HL-60 (cell line): ENCODE results near the gene PTCD1.

Source experiments
- DNase-seq, 2 experiments: peaks; one replicate each; pipeline ENCODE4 v3.0.0-alpha.2; 2010 to 2020; ENCODE audit warnings: low read depth in 1 of 2, low spot score in 1 of 2
- H3K27ac ChIP-seq: fragments of 250-450 bp; sonication (Bioruptor Pico); replicated peaks from 2 replicates; pipeline ENCODE4 v1.5.1; 2020; ENCODE audit warnings: mild to moderate bottlenecking, moderate library complexity
- H3K27me3 ChIP-seq: fragments of 250-450 bp; sonication (Bioruptor Pico); 2 replicates; pipeline ENCODE4 v1.5.1; 2021; ENCODE audit warnings: mild to moderate bottlenecking, moderate library complexity; ENCODE audit not compliant: insufficient read depth, poor library complexity, severe bottlenecking
- H3K4me3 ChIP-seq: replicated peaks from 2 replicates; pipeline ENCODE4 v1.5.1; 2011; ENCODE audit warnings: mild to moderate bottlenecking, control low read depth, low read length; ENCODE audit not compliant: insufficient read depth
- CTCF ChIP-seq: IDR thresholded peaks from one replicate; pipeline ENCODE4 v1.5.1; 2011; ENCODE audit warnings: low read length, control low read depth, inconsistent platforms; ENCODE audit not compliant: insufficient read depth
- GABPA ChIP-seq: IDR thresholded peaks from 2 replicates; pipeline ENCODE4 v1.6.1; 2012; ENCODE audit warnings: low read depth
- POLR2AphosphoS5 ChIP-seq: IDR thresholded peaks from 2 replicates; pipeline ENCODE4 v1.6.1; 2012; ENCODE audit warnings: low read depth
- SPI1 ChIP-seq: IDR thresholded peaks from 2 replicates; pipeline ENCODE4 v1.6.1; 2012; ENCODE audit warnings: low read depth, mild to moderate bottlenecking, borderline replicate concordance
- TF ChIP-seq, protein P1 (sequence below): IDR thresholded peaks from 2 replicates; pipeline ENCODE4 v1.6.1; 2012; ENCODE audit warnings: low read depth; ENCODE audit not compliant: insufficient replicate concordance

The PTCD1 gene

DNA sequence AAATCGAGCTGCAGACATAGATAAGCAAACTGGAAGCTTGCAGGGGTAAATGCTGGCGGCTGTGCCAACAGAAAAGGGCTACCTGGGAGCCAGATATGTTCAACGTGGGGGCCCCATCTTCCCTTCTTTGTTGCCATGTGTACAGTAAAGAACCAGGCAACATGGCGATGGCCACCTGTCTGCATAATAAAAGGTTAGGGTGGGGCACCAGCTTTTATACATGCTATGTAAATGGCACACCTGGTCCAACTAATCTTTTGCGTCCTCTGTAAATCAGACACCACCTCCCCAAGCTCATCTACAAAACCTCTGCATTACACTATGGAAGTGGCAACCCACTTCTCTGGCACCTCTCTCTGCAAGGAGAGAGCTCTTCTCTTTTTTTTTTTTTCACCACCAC lies 16.0 kb downstream of the PTCD1 start:
- DNase-seq: no peak
- Histone ChIP-seq H3K27ac (no peak overlapping the region), H3K4me3 (no peak overlapping the region), H3K27me3 (no peaks in the 10 kb centered on the region)
- TF ChIP-seq CTCF (no peak), POLR2AphosphoS5 (no peak), GABPA (no peak), SPI1 (no peak)
- TF ChIP-seq, protein P1, sequence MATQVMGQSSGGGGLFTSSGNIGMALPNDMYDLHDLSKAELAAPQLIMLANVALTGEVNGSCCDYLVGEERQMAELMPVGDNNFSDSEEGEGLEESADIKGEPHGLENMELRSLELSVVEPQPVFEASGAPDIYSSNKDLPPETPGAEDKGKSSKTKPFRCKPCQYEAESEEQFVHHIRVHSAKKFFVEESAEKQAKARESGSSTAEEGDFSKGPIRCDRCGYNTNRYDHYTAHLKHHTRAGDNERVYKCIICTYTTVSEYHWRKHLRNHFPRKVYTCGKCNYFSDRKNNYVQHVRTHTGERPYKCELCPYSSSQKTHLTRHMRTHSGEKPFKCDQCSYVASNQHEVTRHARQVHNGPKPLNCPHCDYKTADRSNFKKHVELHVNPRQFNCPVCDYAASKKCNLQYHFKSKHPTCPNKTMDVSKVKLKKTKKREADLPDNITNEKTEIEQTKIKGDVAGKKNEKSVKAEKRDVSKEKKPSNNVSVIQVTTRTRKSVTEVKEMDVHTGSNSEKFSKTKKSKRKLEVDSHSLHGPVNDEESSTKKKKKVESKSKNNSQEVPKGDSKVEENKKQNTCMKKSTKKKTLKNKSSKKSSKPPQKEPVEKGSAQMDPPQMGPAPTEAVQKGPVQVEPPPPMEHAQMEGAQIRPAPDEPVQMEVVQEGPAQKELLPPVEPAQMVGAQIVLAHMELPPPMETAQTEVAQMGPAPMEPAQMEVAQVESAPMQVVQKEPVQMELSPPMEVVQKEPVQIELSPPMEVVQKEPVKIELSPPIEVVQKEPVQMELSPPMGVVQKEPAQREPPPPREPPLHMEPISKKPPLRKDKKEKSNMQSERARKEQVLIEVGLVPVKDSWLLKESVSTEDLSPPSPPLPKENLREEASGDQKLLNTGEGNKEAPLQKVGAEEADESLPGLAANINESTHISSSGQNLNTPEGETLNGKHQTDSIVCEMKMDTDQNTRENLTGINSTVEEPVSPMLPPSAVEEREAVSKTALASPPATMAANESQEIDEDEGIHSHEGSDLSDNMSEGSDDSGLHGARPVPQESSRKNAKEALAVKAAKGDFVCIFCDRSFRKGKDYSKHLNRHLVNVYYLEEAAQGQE: no peak

GRCh38 chr7:99422186-99422585 lies 16.4 kb downstream of the PTCD1 start:
- TF ChIP-seq SPI1 (no peak), POLR2AphosphoS5 (no peak), CTCF (no peak), GABPA (no peak)
- TF ChIP-seq, protein P1: no peak
- Histone ChIP-seq H3K27ac (no peak overlapping the region), H3K27me3 (no peaks in the 10 kb centered on the region), H3K4me3 (no peak overlapping the region)
- DNase-seq: no peak

DNA sequence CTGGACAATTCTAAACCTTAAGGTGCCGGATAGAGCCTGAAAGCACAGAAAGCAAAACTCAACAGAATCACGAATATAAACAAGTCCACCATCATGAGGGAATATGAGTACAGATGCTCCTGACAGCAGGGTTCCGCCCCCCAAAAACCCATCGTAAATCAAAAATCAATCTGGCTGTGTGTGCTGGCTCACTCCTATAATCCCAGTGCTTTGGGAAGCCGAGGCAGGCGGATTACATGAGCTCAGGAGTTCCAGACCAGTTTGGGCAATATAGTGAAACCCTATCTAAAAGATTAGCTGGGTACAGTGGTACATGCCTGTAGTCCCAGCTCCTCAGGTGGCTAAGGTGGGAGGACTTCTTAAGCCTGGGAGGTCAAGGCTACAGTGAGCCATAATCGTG lies 17.6 kb downstream of the PTCD1 start:
- no peak for DNase-seq
- Histone ChIP-seq H3K4me3 (no peak overlapping the region), H3K27ac (no peak overlapping the region), H3K27me3 (no peaks in the 10 kb centered on the region)
- no peak for TF ChIP-seq SPI1
- TF ChIP-seq GABPA: no peak
- TF ChIP-seq, protein P1: no peak
- no peak for TF ChIP-seq CTCF
- TF ChIP-seq POLR2AphosphoS5: no peak
